Measurements from ENCODE around the gene VAMP8.

GRCh38 chr2:85588236-85588635 is 10.8 kb downstream of the VAMP8 start:
- TF ChIP-seq CTCF (IDR thresholded peaks at IDR 0.05; ENCODE audit: control extremely low read depth in 1 of 3, insufficient read depth in 1 of 3, low read depth in 1 of 3, low read length in 3 of 3) (no peak), POLR2A (IDR thresholded peaks at IDR 0.05; ENCODE audit: control extremely low read depth in 1 of 2, low read depth in 2 of 2, low read length in 2 of 2) (no peak), SRF (IDR thresholded peaks at IDR 0.05; ENCODE audit: low read depth, low read length) (no peak), JUN (IDR thresholded peaks at IDR 0.05; ENCODE audit: low read depth, low read length) (no peak), SIRT6 (IDR thresholded peaks at IDR 0.05; ENCODE audit: low read length) (no peak)

All from H1 (cell line).